CD4-positive, alpha-beta T cell treated with Interleukin-2 at 100 ng/mL for 4 hours (primary cell): ENCODE results near the gene NUP107.
"Not testable (repeated sequence)": the region's sequence is repeated elsewhere in the genome, so short reads cannot be mapped to it uniquely, and the experiment has no call there.

Source experiments
- DNase-seq: peaks from one replicate; pipeline ENCODE4 v3.0.0-alpha.2; 2020; ENCODE audit warnings: low spot score

The NUP107 gene

DNA sequence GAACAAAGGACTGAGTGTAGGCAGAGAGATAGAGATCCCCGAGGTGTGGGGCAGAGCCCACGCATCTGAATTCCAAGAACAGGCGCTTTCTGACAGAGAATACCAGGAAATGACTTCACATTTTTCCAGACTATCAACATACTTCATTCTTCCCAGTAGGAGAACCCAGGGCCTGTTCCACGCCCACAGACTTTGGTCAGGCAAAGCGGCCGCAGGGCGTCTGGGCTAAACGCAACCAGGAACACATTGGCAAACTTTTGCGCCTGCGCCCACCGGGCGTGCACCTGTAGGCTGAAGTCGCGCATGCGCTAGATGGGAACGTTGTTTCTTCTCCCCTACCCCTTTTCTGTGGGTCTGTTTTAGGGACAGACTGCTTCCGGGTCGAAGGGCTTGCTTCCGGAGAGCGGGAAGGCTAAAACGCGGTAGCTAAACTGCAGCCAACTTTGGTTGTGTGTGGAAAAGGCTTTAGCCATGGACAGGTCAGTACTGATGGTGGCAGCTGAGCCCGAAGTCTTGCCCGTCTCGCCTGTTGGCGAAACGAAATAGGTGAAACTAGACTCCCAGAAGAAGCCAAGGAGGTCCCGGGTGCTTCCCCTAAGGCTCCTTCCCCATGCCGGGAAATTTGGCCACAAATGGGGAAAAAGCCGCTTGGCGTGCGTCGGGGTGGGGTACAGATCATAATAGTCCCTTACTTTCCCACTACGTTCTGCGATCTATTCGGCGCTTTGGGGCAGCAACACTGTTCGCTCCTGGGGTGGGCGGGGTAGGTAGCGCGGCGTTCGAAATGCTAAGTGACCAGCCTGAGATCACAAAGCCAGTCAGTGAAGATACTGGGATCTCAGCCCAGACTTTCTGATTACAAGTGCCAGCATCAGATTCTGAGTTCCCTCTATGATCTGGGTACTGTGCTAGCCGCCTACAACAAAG lies at the start of gene NUP107:
TSS of gene NUP107 (plus strand) at position 384 of the 927 bp plus-strand sequence. CDS start at position 472, 88 bp downstream.
- peak; percentile 97 for DNase-seq

DNA sequence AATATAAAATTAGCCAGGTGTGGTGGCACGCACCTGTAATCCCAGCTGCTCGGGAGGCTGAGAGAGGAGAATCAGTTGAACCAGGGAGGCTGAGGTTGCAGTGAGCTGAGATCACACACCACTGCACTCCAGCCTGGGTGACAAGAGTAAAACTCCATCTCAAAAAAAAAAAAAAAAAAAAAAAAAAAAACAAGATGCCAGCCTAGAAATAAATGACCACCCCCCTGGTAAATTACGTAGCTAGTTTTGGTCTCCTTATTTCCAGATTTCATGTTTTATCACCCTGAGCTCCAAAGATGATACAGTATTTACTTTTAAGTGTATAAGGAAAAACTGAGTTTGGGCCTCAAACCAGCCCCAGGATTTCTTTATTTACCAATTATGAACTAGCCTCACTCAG lies 49.3 kb upstream of the NUP107 start:
- DNase-seq, result not testable (repeated sequence)

DNA sequence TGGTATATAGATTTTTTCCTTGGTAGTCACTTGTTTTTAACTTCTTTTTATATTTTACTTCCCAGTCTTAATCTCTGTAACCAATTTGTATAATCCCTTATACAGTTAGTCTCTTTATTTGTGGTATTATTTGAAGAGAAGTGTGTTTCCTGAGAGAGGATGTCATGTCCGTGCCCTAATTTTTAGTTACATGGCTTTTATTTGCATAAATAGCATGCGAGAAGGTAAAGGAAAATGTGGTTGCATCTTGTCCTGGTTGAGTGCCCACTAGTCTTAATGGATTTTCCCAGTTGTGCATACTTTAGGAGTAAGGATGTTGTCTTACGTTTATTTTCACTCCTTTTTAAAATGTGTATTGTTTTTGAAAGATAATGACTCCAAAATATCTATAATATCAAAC lies 48.6 kb upstream of the NUP107 start:
- no peak for DNase-seq

DNA sequence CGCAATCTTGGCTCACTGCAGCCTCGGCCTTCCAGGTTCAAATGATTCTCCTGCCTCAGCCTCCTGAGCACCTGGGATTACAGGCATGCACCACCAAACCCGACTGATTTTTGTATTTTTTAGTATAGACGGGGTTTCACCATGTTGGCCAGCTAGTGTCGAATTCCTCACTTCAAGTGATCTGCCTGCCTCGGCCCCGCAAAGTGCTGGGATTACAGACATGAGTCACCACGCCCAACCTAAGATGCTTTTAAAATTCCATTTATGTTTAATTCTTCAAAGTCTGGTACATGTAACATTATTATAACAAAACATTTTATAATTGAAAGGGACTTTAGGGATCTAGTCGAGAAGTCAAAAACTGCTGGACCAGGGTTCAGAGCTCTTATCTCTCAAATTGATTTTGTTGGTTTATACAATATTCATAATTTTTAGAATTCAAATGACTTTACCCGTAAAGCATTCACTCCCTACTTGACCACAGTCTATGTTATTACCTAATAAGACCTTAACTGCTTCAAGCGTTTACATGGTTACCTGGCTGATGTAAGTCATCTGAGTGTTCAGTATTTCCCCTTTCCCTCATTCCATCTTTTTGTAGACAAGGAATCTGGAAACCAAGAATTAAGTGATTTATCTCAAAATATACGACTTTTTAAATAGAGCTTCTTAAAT lies 47.9 kb upstream of the NUP107 start:
- no peak for DNase-seq

DNA sequence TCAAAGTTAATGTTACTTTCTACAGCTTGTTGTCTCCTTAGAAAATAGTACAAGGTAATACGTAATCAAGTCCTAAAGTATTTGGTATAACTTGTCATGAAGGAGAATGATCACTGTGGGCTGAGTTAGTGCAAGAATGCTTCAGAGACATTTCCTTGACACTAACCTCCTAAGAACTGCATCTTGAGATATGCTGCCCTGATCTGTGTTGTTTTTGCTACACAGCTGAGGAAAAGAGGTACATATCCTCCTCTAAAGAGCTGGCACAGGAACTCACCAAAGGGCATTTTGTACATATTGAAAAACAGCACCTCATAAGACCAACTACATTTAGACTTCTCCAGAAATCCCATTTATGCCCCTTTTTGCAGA lies 47.4 kb upstream of the NUP107 start:
- no peak for DNase-seq

DNA sequence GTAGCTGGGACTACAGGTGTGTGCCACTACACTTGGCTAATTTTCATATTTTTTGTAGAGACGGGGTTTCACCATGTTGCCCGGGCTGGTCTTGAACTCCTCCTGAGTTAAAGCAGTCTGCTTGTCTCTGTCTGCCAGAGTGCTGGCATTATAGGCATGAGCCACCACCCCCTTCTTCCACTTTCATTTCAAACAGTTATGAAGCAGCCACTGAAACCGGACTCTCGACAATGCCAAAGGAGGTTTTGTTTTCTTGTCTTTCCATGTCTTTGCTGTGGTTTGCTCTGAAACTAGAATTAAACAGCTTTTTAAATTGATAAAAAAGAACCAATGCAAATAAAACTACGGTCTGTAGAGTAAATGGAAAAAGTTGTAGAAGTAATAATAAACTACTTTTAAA lies 45.6 kb upstream of the NUP107 start:
- DNase-seq, result peak; percentile 41

DNA sequence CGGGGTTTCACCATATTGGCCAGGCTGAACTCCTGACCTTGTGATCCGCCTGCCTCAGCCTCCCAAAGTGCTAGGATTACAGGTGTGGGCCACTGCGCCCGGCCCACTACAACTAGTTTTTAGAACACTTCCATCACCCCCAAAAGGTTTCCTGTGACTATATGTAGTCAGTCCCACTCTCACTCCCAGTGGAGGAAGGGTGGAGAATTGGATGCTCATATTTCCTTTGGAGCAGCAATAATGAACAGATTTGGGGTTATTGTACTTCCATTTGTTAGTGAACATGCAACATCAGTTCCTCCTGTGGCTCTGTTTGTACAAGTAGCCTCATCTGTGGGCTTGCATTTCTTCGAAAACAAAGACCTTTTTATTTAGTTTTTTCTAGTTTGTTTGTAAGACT lies 40.3 kb upstream of the NUP107 start:
- DNase-seq, result no peak

DNA sequence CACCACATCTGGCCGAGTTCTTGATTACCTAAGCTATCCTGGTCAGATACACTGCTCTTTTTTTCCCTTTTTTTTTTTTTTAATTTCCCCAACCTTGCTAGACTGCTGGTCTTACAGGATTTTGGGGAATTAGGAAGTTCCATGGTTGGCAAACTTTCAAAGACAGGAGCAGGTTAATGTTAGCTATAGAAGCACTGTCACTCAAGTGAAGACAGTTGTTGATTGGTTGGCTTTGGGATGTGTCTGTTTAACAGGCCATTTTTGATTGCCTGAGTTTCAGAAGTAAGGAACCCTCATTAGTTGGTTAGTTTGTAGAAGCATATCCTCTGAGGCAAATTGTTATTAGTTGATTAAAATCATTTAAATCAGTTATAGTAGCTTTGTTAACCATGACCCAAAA lies 39.3 kb upstream of the NUP107 start:
- DNase-seq, result no peak

DNA sequence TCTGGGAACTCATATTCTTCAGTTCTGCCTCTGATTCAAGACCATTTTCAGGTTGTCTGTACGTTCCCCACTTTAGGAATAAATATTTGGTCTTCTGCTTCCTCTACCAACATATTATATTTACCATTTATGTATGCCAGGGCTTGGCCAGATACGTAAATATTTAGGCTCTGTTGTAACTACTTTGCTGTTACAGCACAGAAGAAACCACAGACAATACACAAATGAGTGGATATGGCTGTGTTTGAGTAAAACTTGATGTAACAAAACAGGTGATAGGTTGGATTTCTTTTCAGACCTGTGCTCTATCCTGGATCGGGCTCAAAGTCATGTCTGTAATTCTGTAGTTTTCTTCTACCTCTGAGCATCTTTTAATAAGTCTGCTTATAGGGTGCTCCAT lies 38.6 kb upstream of the NUP107 start:
- no peak for DNase-seq

DNA sequence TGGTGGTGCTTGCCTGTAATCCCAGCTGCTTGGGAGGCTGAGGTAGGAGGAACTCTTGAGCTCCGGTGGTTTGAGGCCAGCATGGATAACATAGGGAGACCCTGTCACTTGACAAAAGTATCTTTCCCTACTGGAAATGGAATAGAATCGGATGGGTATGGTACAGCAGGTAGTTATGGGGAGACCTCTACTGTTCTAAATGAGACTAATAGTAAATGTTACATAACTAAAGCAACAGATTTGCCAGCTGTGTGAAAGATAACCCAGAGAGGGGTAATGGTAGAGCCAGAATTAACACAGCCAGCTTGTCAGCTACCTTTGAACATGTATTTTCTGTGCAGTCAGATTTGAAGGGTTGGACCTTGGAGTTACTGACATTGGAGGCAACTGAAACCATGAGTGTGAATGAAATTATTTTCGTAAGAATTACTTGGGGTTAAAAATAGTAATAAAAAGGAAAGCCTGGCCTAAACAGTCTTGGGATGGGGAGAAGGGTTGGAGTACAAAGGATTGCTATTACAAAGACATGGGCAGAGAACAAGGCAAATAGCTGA lies 21.7 kb upstream of the NUP107 start:
- DNase-seq, result no peak

DNA sequence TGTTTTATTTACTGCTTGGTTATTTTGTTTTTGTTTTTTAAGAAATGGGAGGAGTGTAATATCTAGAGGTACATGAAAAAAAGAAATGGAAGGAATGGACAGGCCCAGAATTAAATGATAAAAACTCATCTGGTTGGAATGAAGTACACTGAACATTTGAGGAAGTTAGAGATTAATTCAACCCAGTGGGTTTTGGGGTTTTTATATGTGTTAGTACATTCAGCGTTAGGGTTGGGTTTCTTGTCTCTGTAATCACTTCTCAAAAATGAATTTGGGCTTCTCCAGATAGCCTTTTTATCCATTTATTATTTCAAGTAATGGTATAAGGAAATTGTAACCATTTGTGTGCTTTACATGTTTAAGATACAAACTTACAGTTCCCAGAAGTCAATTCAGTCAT lies 19.5 kb upstream of the NUP107 start:
- DNase-seq, result no peak

DNA sequence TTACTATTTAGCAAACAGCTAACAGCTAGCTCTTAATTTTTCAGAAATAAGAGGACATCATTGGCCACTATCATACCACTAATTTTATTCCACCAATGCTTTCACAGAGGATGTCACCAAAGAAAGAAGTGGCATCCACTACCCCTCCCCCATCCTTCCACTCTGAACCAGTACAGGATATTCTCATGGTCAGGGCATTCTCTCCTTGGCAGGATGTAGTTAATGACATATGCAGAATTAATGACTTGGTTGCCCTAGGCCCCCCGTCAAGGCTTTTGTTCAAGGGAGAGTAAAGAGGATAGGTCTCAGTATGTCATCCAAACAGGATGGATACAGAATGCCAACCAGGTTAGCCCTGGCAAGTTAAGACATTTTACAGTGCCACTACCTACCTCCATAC lies 18.9 kb upstream of the NUP107 start:
- no peak for DNase-seq

DNA sequence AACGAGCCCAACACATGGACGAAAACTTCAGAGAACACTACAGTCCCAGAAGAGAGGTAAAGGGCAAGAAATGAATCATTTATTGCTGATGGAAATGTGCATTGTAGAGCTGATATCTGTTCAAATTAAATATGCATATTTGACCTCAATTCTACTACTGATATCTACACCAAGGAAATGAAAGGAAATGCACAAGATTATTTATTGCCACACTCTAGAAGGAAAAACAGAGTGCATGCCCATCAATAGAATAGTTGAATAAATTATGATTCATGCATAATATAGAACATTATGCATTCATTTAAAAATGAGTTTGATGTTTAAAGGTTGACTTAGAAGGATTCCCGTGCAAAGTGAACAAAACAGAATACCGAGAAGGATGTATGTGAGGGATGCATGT lies 15.6 kb upstream of the NUP107 start:
- DNase-seq, result no peak

DNA sequence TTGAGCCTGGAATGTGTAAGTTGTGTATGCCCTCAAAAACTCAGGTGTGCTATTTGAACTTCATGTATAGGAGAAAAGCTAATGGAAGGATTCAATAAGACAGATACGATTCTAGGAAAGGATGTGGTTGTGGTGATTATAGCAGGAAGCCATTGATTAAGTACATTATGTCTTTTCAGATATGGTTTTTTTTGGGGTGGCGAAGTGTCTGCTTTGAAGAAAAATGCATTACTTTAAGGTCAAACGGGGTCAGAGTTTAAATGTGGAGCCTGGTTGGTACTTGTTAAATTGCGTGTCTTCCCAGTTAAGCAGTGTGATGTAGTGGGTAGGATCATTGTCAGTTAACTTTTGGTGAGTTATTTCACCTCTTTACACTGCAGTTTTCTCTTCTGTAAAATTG lies 13.0 kb upstream of the NUP107 start:
- DNase-seq, result peak; percentile 60

DNA sequence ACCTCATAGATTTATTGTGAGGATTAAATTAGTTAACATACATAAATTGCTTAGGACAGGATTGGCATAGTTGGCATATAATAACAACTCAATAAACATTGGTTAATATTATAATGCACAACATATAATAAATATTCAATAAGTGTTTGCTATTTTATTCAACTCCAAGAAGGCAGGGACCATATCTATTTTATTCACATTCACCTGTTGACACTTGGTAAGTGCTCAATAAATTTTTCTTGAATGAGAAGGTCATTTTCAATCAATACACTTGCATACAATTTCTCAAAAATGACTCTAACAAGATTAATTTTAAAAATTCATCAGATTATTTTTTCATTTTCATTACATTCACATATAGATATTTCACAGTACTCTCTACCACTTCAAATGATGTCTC lies 12.4 kb upstream of the NUP107 start:
- DNase-seq, result no peak

DNA sequence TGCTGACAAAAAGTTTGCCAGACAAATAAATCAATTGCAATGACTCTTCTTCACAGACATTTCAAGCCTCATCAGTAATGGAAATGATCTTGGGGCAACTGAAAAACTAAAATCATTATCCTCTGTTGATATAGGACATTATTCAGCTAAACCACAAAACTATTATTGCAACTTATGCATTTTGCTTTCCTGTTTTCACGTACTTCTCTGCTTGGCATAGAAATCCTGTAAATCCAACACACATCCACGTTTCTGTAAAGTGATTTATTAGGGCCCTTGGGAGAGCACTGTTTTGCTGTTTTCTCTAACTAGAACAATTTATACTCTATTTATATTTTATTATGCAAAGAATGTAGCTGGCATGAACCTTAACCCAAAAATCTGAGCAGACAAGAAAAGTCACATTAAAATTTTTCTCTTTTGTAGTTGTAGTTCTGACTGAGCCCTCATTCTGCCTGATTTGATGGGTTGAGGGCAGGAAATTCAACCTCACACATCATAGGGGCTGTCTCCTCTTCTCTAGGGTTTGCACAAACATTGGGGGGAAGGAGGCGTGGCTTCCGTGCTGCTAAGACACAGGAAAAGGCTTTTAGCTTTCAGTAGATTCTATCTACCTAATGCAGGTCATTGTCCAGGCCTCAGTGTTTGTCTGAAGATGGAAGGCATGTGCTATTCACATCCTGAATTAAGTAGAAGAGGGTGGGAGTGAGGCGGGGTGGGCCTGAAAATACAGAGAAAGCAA lies 11.5 kb upstream of the NUP107 start:
- peak; percentile 76 for DNase-seq

DNA sequence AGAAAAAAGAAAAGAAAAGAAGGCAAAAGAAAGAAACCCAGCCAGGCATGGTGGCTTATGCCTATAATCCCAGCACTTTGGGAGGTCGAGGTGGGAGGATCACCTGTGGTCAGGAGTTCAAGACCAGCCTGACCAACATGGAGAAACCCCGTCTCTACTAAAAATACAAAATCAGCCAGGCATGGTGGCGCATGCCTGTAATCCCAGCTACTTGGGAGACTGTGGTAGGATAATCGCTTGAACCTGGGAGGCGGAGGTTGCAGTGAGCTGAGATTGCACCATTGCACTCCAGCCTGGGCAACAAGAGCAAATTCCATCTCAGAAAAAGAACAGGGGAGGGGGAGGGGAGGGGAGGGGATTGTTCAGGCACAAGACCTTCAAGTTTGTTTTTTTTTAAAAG lies 9.9 kb upstream of the NUP107 start:
- DNase-seq, result not testable (repeated sequence)

DNA sequence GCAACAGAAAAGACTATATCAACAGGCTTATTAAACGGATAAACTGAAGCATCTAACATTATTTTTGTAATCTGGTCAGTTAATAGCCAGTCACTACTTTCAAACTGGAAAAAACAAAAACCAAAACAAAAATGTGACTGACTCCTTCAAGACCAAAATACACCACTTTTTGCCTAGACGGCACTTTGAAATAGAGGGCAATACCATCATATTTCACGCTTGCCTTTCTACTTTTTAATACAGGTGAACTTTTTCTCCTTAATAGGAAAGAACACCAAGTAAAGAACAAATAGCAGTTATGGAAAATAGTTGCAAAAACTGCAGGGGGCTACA lies 550 bp upstream of the NUP107 start:
- DNase-seq, result no peak

DNA sequence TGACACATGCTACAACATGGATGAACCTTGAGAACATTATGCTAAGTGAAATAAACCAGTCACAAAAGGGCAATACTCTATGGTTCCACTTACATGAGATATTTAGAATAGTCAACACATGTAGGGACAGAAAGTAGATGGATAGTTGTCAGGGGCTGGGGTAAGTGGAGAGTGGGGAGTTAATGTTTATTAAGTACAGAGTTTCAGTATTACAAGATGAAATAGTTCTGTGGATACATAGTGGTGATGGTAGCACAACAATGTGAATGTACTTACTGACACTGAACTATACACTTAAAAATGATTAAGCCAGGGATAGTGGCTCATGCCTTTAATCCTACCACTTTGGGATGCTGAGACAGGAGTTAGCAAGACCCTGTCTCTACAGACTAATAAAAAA lies 8.7 kb downstream of the NUP107 start:
- DNase-seq, result no peak

DNA sequence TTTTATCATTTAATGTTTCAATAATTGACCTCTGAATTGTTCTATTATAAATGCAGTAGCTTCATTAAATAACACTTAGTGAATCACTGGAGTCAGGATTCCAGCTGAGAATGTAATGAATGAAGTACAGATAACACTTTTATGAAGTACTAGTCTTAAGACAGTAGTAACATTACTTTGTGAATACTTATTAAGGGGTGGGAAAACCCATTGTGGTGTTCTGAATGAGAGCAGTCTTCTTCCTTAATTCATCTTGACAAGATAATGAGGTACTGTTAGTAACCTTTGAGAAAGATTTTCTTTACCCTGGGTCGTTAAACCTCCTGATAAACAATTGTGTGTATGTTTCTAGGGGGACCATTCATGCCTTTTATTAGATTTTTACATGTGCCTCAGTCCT lies 12.7 kb downstream of the NUP107 start:
- no peak for DNase-seq

DNA sequence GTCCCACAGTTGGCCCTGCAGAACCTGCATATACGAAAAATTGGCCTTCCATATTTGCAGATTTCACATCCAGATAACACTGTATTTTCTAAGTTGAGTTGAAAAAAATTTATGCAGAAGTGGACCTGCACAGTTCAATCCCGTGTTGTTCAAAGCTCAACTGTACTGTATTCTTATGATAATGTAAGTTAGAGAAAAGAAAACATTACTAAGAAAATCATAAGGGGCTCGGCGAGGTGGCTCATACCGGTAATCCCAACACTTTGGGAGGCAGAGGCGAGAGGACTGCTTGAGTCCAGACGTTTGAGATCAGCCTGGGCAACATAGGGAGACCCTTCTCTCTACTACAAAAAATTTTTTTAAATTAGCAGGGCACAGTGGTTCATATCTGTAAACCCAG lies 41.0 kb downstream of the NUP107 start:
- DNase-seq, result no peak

DNA sequence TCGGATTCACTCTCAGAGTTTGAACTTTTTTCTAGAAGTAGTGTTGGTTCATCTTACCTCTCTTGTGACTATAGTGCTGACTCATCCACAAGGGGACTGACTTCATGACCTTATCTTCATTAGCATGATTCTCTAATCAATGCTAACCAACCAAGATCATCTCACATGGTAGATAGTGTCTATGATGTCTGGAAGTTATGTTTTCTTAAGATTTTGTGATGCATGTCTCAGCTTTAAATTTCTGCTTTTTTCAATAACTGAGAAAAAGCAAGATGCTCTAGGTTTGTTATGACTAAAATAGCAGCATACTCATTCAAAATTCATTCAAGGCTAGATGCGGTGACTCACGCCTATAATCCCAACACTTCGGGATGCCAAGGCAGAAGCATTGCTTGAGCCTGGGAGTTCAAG lies 46.9 kb downstream of the NUP107 start:
- no peak for DNase-seq

DNA sequence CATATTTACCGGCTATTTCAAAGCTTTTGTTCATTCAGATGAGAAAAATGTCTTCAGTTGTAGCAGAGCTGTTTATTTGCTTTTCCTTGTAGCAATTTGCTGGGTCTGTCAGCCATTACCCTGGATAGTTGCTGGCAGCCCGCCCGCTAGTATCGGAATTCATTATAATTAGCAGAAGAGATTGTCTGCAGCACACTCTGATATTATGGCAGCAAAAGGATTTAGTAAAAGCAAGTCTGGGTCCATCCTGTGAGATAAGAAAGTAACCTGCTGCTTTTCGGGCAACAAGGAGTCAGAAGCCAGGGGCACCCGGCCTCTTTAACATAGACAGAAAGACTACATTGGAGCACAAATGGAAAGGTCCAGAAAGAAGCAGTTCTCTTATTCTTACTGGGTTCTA lies 53.1 kb downstream of the NUP107 start:
- DNase-seq, result no peak
